Esophagus squamous epithelium (tissue), 4 donors: ENCODE measurements around the gene FAM151B.

Source experiments
- CTCF ChIP-seq, 6 experiments: fragments of 450-650 bp in 4 of 6; fragments of 200-600 bp in 2 of 6; sonication (generic) in 2 of 6; IDR thresholded peaks; one replicate each; pipeline ENCODE4 v1.5.1; 2016 to 2019; ENCODE audit warnings: antibody characterized with exemption in 6 of 6, mild to moderate bottlenecking in 4 of 6, moderate library complexity in 4 of 6
- POLR2A ChIP-seq, 4 donors: fragments of 450-650 bp; IDR thresholded peaks; one replicate each; pipeline ENCODE4 v1.6.1; 2017; ENCODE audit warnings: antibody characterized with exemption in 4 of 4, mild to moderate bottlenecking in 4 of 4, moderate library complexity in 3 of 4

DNA sequence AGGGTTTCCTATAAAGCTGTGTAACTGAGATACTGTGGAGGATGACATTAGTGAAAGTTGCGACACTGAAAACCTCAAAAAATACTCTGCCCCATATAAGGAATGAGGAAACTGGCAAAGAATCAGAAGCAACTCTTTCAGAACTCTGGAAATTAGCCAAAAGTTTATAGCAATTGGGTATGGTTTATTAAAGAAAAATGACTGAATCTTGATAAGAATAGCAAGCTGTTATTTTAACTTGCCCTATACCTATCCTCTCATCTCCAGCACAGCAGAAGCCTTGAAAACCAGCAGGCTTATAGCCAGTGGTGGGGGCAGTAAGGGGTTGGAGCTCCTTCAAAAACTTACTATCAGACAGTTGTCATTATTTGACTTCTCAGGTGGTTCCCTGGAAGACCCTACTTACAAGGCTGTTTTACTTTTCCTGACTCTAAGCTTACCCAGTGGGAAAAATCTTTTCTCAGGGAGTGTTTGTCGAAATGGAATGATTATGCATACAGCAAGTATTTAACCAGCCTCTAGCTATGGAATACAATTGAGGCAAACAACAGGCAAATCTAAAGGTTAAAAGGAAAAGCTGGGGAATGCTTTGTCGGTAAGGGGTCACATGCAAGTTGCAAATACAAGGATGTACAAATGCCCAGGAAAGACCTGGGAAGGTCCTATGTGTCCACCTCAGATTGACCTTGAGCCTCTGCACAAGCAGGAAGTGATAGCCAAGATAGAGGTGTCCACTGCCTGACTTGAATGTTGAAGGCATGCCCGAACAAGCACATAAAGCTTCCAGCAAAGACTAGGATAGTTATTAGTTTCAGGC, 21.0 kb upstream of the FAM151B start:
- TF ChIP-seq CTCF (IDR thresholded peaks at IDR 0.05) (no peak), POLR2A (IDR thresholded peaks at IDR 0.05) (no peak)
